Bronchial epithelial cell (primary cell): ENCODE results near the gene ATE1. TPM values are rescaled to one million over a fixed set of nuclear protein-coding genes. Genes with fewer than 3 reads are reported as not detected.
A peak's percentile ranks its signal among the peaks of the same experiment; 100 is the strongest.

Experiments used
- DNase-seq: peaks from one replicate; pipeline ENCODE4 v3.0.0-alpha.2; 2010; ENCODE audit warnings: low read depth
- FAIRE-seq: peaks from 2 replicates; lab custom pipeline; 2011; peaks lifted over from hg19 to GRCh38; lab: Jason Lieb, UNC
- H3K27me3 ChIP-seq: 2 replicates; pipeline ENCODE4 v1.5.1; 2011; ENCODE audit warnings: low read length; ENCODE audit not compliant: control insufficient read depth, insufficient read depth
- H3K36me3 ChIP-seq: 2 replicates; pipeline ENCODE4 v1.5.1; 2011; ENCODE audit warnings: low read length; ENCODE audit not compliant: control insufficient read depth, insufficient read depth
- H3K4me3 ChIP-seq: 2 replicates; pipeline ENCODE4 v1.5.1; 2011; ENCODE audit warnings: mild to moderate bottlenecking, low read depth, low read length, control low read depth
- total RNA-seq: library from RNA; depleted of rRNA; stranded (reverse); fragments of >200 nt; gene quantifications from 2 replicates; pipeline ENCODE4 v1.2.1, GENCODE V29; 2014
- TF ChIP-seq, protein P1 (sequence below): IDR thresholded peaks from 2 replicates; pipeline ENCODE4 v1.5.1; 2011; ENCODE audit warnings: mild to moderate bottlenecking, moderate library complexity, low read length, control low read depth, inconsistent platforms; ENCODE audit not compliant: insufficient read depth, severe bottlenecking

Gene ATE1
- total RNA-seq, 1 donor from 2014 or later, result 17.9 TPM

DNA sequence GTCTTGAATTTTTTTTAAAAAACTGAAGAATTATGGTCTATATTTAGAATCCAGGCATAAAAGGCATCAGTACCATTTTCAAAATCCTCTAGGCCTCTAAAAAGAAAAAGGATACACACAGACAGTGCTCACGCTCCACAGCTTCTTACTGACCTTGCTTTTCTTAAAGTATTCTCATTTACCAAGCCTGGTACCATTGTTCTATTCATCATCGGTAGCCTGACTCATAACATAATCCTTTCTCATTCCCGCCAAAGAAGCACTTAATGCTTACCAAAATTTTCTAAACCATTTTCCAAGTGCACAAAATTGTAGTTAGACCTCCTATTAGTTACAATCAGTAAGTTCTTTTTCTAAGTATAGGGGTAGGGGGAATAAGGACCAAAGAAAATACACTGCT, 54.6 kb downstream of the ATE1 start:
- Histone ChIP-seq H3K27me3 (no peaks in the 10 kb centered on the region), H3K4me3 (no peak overlapping the region), H3K36me3 (peaks cover 3% of the 10 kb centered on the region)
- DNase-seq, result peak; percentile 18
- no peak for FAIRE-seq
- TF ChIP-seq, protein P1, sequence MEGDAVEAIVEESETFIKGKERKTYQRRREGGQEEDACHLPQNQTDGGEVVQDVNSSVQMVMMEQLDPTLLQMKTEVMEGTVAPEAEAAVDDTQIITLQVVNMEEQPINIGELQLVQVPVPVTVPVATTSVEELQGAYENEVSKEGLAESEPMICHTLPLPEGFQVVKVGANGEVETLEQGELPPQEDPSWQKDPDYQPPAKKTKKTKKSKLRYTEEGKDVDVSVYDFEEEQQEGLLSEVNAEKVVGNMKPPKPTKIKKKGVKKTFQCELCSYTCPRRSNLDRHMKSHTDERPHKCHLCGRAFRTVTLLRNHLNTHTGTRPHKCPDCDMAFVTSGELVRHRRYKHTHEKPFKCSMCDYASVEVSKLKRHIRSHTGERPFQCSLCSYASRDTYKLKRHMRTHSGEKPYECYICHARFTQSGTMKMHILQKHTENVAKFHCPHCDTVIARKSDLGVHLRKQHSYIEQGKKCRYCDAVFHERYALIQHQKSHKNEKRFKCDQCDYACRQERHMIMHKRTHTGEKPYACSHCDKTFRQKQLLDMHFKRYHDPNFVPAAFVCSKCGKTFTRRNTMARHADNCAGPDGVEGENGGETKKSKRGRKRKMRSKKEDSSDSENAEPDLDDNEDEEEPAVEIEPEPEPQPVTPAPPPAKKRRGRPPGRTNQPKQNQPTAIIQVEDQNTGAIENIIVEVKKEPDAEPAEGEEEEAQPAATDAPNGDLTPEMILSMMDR, result no peak

DNA sequence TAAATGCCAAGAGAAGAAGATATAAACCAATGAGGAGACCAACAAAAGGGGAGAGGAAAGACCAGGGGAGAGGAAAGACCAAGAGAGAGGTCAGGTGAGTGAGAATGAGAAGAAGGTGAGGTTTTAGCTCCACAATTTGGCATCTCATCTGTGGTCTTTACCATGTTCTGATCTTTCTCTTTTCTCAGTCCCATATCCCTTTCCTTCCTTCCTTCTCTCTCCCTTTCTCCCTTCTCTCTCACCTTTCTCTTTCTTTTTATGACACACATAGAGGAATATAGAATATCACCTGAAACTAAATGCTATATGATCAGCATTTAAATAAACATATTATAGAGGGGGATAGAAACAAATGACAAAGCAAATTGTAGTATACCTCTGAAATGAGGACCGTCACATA, 57.4 kb downstream of the ATE1 start:
- no peak overlapping the region for H3K4me3 ChIP-seq
- H3K27me3 ChIP-seq, result no peaks in the 10 kb centered on the region
- TF ChIP-seq, protein P1, result no peak
- FAIRE-seq (no peak), DNase-seq (no peak)
- H3K36me3 ChIP-seq, result peaks cover 3% of the 10 kb centered on the region

DNA sequence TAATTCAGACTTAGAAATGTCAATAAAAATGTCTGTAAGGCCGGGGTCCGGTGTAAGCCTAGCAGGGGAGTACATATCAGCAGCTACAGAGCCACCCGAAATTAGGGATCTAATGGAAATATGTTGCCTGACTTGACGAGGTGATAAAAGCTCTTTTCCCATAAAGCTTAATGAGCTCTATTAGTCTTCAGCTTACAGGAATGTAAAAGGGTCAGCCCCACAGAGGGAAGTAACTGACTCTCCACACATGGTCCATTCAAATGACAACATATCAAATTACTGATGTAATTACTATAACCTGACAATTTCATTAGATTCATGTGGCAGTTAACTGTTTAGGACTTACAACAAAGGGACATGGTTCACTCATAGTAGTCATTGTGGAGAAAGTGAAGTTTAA, 62.3 kb downstream of the ATE1 start:
- no peak for FAIRE-seq
- H3K4me3 ChIP-seq, result no peak overlapping the region

DNA sequence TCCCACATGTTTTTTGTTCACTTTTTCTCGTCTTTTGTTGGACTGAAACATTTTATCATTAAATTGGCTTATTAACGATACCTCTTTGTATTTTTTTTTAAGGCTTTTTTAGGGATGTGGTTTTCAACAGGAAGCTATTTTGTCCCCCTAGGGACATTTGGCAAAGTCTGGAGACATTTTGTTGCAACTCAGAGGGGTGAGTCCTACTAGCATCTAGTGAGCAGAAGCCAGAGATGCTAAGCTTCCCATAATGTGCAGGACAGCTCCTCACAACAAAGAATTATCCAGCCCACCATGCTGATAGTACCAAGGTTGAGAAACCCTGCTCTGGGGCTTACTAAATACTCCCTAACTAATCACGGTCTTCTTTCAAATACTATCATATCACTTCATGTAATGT, 63.2 kb downstream of the ATE1 start:
- H3K27me3 ChIP-seq, result no peaks in the 10 kb centered on the region
- TF ChIP-seq, protein P1, result no peak
- no peak overlapping the region for H3K4me3 ChIP-seq
- DNase-seq, result no peak
- H3K36me3 ChIP-seq, result peaks cover 1% of the 10 kb centered on the region
- FAIRE-seq, result no peak

More for the DNA sequence above, 62.3 kb downstream of the ATE1 start:
- DNase-seq, result no peak
- no peaks in the 10 kb centered on the region for H3K27me3 ChIP-seq
- TF ChIP-seq, protein P1, result no peak
- H3K36me3 ChIP-seq, result peaks cover 3% of the 10 kb centered on the region

DNA sequence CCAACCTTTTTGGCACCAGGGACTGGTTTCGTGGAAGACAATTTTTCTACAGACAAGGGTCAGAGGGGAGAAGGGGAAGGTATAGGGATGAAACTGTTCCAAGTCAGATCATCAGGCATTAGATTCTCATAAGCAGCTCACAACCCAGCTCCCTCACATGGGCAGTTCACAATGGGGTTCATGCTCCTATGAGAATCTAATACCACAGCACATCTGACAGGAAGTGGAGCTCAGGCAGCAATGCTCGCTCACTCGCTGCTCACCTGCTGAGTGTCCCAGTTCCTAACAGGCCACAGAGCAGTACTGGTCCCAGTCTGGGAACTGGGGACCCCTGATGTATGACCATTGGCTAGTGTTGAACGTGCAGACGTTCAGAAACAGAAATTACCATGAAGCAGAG, 63.7 kb downstream of the ATE1 start:
- Histone ChIP-seq H3K36me3 (no peaks in the 10 kb centered on the region), H3K27me3 (no peaks in the 10 kb centered on the region), H3K4me3 (no peak overlapping the region)
- TF ChIP-seq, protein P1, result no peak
- FAIRE-seq, result no peak
- DNase-seq, result no peak

DNA sequence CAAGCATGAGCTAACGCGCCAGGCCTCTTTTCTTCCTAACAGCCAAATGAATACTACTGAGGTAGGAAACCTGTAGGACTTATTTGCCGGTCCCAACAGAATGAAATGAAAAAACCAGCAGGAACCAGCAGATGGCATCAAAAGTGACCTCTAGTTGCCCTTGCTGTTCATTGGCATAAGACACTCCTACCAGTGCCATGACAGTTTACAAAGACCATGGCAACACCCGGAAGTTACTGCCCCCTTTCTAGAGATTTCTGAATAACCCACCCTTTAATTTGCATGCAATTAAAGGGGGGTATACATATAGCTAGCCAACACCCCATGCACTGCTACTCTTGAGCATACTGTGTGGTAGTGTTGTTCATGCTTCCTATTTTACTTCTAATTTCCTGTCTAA, 65.2 kb downstream of the ATE1 start:
- Histone ChIP-seq H3K4me3 (no peak overlapping the region), H3K36me3 (no peaks in the 10 kb centered on the region), H3K27me3 (no peaks in the 10 kb centered on the region)
- DNase-seq (no peak), FAIRE-seq (no peak)
- TF ChIP-seq, protein P1, result no peak
